Medulla oblongata (tissue), 1 donor: ENCODE measurements around the gene MAP7D3.
"Not testable (repeated sequence)": the region's sequence is repeated elsewhere in the genome, so short reads cannot be mapped to it uniquely, and the experiment has no call there.

Experiments
- DNase-seq: peaks from one replicate; pipeline ENCODE4 v3.0.0-alpha.2; 2015; ENCODE audit errors: extremely low spot score

The MAP7D3 gene

GRCh38 chrX:136183172-136183571 lies 68.0 kb downstream of the MAP7D3 start:
- no peak for DNase-seq

DNA sequence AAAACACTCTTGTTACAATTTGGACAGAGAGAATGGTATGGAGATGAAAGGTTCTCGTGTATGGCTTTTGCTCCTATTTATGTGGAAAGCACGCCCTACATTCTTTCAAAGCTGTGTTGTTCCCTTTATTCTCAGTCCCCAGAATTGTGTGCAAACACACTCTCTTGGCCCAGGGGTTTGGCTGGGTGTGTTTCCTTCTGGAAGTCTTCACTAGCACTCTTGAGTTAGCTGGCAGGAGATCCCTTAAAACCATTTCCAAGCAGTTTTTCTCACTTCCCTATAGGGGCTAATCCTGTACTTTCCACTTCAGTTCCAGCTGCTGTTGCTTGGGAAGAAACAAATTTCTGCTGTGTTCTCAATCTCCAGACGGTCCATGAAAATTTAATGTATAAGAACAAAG lies 68.8 kb downstream of the MAP7D3 start:
- no peak for DNase-seq

- no peak for DNase-seq
These were observed 72.1 kb downstream of the MAP7D3 start for GRCh38 chrX:136179133-136179532.

DNA sequence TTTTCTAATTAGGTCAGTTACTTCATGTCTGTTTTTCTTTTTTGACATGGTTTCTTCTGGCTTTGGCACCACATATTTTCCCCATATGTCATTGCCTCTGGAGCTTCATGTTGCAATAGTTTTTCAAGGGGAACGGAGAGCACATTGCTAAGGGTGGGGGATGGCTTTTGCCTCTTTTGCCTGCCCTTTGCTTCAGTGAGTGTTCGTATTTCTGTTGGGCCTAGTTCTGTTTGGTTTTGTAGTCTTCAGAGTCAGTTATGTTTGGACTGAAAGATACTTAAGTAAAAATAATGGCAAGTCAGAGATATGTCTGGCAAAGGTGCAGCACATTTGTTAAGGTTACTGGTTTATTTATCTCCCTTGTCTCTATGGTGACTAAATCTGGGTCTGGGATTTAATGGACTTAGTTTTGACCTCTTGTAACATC lies 74.8 kb downstream of the MAP7D3 start:
- DNase-seq = no peak

- no peak for DNase-seq
These were observed 79.8 kb downstream of the MAP7D3 start for GRCh38 chrX:136171420-136171819.

DNA sequence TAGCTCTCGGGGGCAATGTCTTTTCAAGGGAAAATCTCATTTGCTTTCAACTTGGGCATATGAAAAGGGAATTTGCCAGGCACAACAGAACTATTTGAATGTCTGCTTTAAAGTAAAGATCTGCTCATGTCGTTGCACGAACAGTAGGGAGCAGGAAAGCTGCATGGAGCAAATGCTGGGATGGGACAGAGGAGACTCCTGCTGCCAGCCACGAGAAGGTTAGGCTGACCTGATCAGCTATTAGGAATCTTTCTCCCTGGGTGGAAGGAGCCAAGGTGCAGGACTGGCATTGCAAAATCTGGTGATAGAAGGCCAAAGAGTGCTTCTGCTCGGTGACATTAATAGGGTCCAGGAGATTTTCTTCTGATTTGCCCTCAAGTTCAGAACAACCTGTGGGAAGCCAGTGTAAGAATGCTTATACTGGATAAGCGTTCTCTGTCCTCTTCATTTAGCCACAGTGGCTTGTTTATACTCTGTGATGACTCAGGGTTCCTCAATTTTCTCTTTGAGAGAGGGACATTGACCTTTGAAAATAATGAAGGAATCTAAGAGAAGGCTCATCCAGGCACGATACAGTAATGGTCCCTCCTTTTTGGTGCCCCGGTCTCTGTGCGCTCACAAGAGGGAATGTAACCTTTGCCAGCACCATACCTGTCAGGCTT lies 80.9 kb downstream of the MAP7D3 start:
- DNase-seq = no peak

DNA sequence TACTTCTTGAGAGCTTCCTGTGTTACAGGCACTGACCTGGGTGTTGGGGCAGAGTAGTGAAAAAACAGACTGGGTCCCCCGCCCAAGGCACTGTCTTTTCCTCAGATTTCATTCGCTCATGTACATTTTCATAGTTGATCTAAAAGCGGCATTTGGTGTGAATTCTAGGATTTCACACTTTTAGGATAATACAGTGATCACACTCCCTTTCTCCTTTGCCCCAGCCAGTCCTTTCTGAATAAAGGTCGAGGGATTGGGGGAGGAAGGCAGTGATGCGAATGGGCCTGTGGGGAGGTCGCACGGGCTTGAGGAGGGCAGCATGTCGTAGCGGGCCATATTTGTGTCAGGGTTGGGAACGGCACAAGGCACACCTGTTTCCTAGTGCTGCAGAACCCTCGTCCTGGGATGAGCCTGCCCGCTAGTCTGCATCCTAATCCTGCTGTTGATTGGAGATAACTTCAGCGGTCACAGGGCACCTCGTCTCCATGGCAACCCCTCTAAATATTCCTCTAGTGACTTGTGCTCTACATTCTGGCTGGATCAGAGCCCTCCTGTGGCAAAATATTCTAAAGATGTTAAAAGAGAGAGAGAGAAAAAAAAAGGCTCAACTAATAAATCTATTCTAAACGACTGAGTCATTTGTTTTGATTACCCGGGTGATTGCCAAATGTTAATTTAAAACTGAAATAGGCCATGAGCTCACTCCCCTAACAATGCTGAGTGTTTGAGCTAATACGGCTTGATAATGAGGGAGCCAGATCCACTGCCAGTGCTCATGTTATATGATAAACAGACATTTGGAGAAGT lies 82.1 kb downstream of the MAP7D3 start:
- DNase-seq = no peak

DNA sequence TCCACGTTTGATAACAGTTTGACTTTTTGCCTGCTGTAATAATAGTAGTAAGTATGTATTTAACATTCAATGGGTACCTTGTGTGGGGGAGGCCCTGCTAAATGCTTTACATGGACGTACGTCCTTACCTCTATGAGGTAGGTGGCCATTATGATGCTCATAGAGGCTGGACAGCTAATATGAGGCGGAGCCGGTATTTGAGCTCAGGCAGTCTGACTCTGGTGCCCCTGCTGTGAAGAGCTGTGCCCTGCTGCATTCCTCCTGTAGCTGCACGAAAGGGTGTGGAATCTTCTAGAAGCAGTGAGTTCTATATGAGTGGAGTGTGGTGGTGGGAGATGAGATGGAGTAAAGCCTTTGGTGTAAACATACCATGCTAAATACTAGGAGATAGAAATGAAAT lies 83.2 kb downstream of the MAP7D3 start:
- not testable (repeated sequence) for DNase-seq

GRCh38 chrX:136166221-136166855 lies 84.9 kb downstream of the MAP7D3 start:
- peak; percentile 32 for DNase-seq

GRCh38 chrX:136165406-136165805 lies 85.8 kb downstream of the MAP7D3 start:
- DNase-seq = no peak

- no peak for DNase-seq
These were observed 87.5 kb downstream of the MAP7D3 start for GRCh38 chrX:136163689-136164088.
